AG04449 (cell line): ENCODE data around the gene CD1C.

Experiments used
- CTCF ChIA-PET: fragments of 350-600 bp; formaldehyde crosslinking; extraction: SDS; loops from one replicate; lab custom pipeline; 2021; ENCODE audit warnings: antibody characterized with exemption; lab: Yijun Ruan, JAX
- POLR2A ChIA-PET: fragments of 400-600, 350-600 bp; formaldehyde crosslinking; extraction: SDS; loops from one replicate; lab custom pipeline; 2020; ENCODE audit warnings: antibody characterized with exemption, inconsistent platforms; lab: Yijun Ruan, JAX
- DNase-seq: peaks from one replicate; pipeline ENCODE4 v3.0.0-alpha.2; 2010; ENCODE audit warnings: low read depth, low spot score
- H3K4me3 ChIP-seq: 2 replicates; pipeline ENCODE4 v1.5.1; 2011; ENCODE audit warnings: low read depth, mild to moderate bottlenecking, control low read depth, low read length
- TF ChIP-seq, protein P1 (sequence below): IDR thresholded peaks from one replicate; pipeline ENCODE4 v1.5.1; 2011; ENCODE audit warnings: mild to moderate bottlenecking, moderate library complexity, low read length, control low read depth, inconsistent platforms; ENCODE audit not compliant: insufficient read depth; ENCODE audit errors: missing control alignments

The CD1C gene

GRCh38 chr1:158283965-158284364, 5.8 kb upstream of the CD1C start:
- POLR2A ChIA-PET = no interaction called here
- CTCF ChIA-PET = no interaction called here
- no peak for DNase-seq
- H3K4me3 ChIP-seq = no peak overlapping the region
- TF ChIP-seq, protein P1, sequence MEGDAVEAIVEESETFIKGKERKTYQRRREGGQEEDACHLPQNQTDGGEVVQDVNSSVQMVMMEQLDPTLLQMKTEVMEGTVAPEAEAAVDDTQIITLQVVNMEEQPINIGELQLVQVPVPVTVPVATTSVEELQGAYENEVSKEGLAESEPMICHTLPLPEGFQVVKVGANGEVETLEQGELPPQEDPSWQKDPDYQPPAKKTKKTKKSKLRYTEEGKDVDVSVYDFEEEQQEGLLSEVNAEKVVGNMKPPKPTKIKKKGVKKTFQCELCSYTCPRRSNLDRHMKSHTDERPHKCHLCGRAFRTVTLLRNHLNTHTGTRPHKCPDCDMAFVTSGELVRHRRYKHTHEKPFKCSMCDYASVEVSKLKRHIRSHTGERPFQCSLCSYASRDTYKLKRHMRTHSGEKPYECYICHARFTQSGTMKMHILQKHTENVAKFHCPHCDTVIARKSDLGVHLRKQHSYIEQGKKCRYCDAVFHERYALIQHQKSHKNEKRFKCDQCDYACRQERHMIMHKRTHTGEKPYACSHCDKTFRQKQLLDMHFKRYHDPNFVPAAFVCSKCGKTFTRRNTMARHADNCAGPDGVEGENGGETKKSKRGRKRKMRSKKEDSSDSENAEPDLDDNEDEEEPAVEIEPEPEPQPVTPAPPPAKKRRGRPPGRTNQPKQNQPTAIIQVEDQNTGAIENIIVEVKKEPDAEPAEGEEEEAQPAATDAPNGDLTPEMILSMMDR = no peak

DNA sequence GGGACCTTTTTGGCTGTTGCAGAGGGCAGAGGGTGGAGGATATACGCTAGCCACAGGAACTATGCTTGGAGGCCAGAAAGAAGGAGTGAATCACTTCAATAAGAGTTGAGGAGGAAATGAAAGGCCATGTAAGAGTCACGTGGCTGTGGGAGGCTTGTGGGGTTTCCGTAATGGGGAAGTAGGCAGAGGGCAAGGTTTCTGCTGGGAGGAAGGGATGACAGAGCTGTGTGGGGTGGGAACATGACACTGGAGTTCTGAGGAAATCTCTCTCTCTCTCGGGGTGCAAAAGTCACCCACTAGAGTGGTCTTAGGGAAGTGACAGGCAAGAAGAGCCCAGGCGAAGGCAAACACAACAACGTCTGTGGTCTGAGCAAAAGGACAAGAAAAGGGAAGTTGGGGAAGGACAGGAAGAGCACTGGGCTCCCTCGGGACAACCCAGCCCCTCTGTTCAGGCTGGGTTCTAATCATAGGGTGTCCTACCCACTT, 3.9 kb upstream of the CD1C start:
- no peak for DNase-seq
- TF ChIP-seq, protein P1 = no peak
- H3K4me3 ChIP-seq = no peak overlapping the region
- POLR2A ChIA-PET = no interaction called here
- CTCF ChIA-PET = no interaction called here

DNA sequence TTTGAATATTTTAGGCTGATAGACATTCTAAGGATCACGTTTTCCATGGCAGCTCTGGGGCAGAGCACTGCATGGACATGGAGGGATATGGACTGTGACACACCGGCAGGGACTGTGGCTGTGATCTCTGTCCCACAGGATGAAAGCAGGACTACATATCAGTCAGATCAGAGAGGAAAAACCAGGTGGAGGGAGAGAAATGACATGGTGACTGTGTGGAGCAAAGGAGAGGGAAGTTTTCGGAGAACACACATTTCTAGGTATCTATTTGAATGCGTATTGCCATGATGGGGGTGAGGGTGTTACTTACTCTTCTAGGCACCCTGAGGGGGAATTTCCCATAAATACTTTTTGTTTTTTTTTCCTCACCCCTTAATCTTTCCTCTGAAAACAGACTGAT, 3.2 kb upstream of the CD1C start:
- no peak overlapping the region for H3K4me3 ChIP-seq
- TF ChIP-seq, protein P1 = no peak
- POLR2A ChIA-PET = no interaction called here
- no peak for DNase-seq
- CTCF ChIA-PET = no interaction called here

DNA sequence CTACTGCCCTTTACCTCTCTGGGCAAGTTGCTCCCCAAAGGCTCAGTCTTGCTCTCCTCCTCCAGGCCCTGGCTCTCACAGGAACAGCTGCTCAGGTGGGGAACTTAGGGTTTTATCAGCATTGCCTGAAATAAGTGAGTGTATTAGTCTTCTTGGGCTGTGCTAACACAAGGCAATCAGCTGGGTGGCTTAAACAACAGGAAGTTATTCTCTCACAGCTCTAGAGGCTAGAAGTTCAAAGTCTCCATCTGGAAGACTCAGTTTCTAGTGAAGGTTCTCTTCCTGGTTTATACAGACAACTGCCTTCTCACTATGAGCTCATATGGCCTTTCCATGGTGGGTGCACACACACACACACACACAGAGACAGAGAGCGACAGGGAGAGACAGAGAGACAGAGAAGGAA, 2.8 kb upstream of the CD1C start:
- TF ChIP-seq, protein P1 = no peak
- POLR2A ChIA-PET = no interaction called here
- no peak for DNase-seq
- CTCF ChIA-PET = no interaction called here
- H3K4me3 ChIP-seq = no peak overlapping the region

GRCh38 chr1:158290321-158290844, 660 bp downstream of the CD1C start:
- no peak overlapping the region for H3K4me3 ChIP-seq
- TF ChIP-seq, protein P1 = no peak
- ChIA-PET POLR2A (no interaction called here), CTCF (no interaction called here)
- no peak for DNase-seq

DNA sequence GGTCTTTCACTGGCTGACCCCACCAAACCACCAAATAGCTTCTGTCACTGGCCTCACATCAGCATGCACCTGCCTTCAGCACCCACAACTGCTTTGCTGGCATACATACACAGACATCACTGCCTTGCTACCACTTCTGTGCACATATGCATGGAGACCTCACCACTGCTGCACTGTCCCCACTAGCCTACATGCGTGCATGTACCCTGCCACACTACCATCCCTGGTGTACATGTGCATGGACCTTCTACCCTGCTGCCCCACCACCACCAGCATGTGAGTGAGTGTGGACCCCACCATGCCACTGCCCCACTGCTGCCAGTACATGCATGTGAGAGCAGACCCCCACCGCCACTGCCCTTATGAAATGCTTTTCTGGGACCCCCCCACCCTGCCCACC, 6.1 kb downstream of the CD1C start:
- TF ChIP-seq, protein P1 = no peak
- H3K4me3 ChIP-seq = no peak overlapping the region
- ChIA-PET POLR2A (no interaction called here), CTCF (no interaction called here)
- no peak for DNase-seq
